ENCODE results near the gene IFITM5.

IFITM5 gene

GRCh38 chr11:257766-258493 is 41.4 kb downstream of the IFITM5 start:
- DNase-seq = no peak

GRCh38 chr11:256952-257737 is 42.2 kb downstream of the IFITM5 start:
- DNase-seq = no peak

GRCh38 chr11:255816-256215 is 43.5 kb downstream of the IFITM5 start:
- DNase-seq = no peak

GRCh38 chr11:255176-255575 is 44.1 kb downstream of the IFITM5 start:
- no peak for DNase-seq

GRCh38 chr11:253886-254270 is 45.4 kb downstream of the IFITM5 start:
- DNase-seq = no peak

GRCh38 chr11:253160-253885 is 46.0 kb downstream of the IFITM5 start:
- DNase-seq = no peak

- DNase-seq = no peak
Observed at GRCh38 chr11:252666-253065, 46.7 kb downstream of the IFITM5 start.

GRCh38 chr11:251550-251949 is 47.8 kb downstream of the IFITM5 start:
- DNase-seq = no peak

GRCh38 chr11:250740-251299 is 48.5 kb downstream of the IFITM5 start:
- DNase-seq = peak; percentile 75

GRCh38 chr11:250274-250673 is 49.1 kb downstream of the IFITM5 start:
- no peak for DNase-seq

- DNase-seq = no peak
Observed at GRCh38 chr11:249062-249461, 50.3 kb downstream of the IFITM5 start.

Measured in effector CD8-positive, alpha-beta T cell (primary cell).